ENCODE data around the gene HS3ST3A1. TPM values are rescaled to one million over a fixed set of nuclear protein-coding genes. Genes with fewer than 3 reads are reported as not detected.

HS3ST3A1 gene
- polyA plus RNA-seq, 3 donors, result 0.20 TPM; not detected in 2

GRCh38 chr17:13587487-13588338 lies 14.0 kb downstream of the HS3ST3A1 start:
- no peak overlapping the region for H3K4me3 Mint-ChIP-seq
- no CpG with 5 or more reads among the region's 4 CpGs for WGBS (ENCODE audit: insufficient coverage)
- H3K27me3 Mint-ChIP-seq (ENCODE audit: low read depth in 3 of 3), result peaks cover 1 to 13% (median 1%) of the 10 kb centered on the region in 3 donors
- H2AFZ ChIP-seq (ENCODE audit: insufficient read depth, low read depth, low read length, poor library complexity, severe bottlenecking), result no peak overlapping the region
- H4K20me1 ChIP-seq (ENCODE audit: insufficient read depth, low read length), result no peaks in the 10 kb centered on the region
- H3K36me3 ChIP-seq (replicated peaks in 1 of 2; ENCODE audit: control insufficient read depth in 1 of 2, insufficient read depth in 2 of 2, low read length in 2 of 2), result no peaks in the 10 kb centered on the region
- H3K27ac Mint-ChIP-seq, result no peak overlapping the region
- TF ChIP-seq CTCF (IDR thresholded peaks at IDR 0.05), result no peak
- H3K4me2 ChIP-seq (replicated peaks; ENCODE audit: extremely low read depth, low read length, poor library complexity, severe bottlenecking), result no peak overlapping the region
- H3K27me3 ChIP-seq (ENCODE audit: control insufficient read depth in 2 of 2, insufficient read depth in 2 of 2, low read length in 2 of 2), result no peaks in the 10 kb centered on the region
- no peaks in the 10 kb centered on the region for H3K9me3 ChIP-seq (replicated peaks in 1 of 2; ENCODE audit: control insufficient read depth in 1 of 2, insufficient read depth in 1 of 2, low read length in 2 of 2)
- no peak overlapping the region for H3K4me3 ChIP-seq (replicated peaks in 1 of 3; ENCODE audit: low read depth in 2 of 3, low read length in 3 of 3)
- peaks cover 2 to 8% (median 3%) of the 10 kb centered on the region in 7 donors for H3K9me3 Mint-ChIP-seq
- DNase-seq, result no peak
- H3K27ac ChIP-seq (ENCODE audit: low read depth in 1 of 2, low read length in 2 of 2), result no peak overlapping the region
- H3K9ac ChIP-seq (ENCODE audit: insufficient read depth, low read length, poor library complexity, severe bottlenecking), result no peak overlapping the region
- H3K79me2 ChIP-seq (ENCODE audit: insufficient read depth, low read length), result no peaks in the 10 kb centered on the region
- no peaks in the 10 kb centered on the region for H3K4me1 ChIP-seq (ENCODE audit: control insufficient read depth in 1 of 2, insufficient read depth in 2 of 2, low read length in 2 of 2)
- H3K4me1 Mint-ChIP-seq, result peaks cover 10% of the 10 kb centered on the region
- no peaks in the 10 kb centered on the region for H3K36me3 Mint-ChIP-seq
- intact Hi-C loops (cut with micrococcal nuclease), result no loop called here

- H2AFZ ChIP-seq (ENCODE audit: insufficient read depth, low read depth, low read length, poor library complexity, severe bottlenecking), result no peak overlapping the region
- H3K27me3 ChIP-seq (ENCODE audit: control insufficient read depth in 2 of 2, insufficient read depth in 2 of 2, low read length in 2 of 2), result no peaks in the 10 kb centered on the region
- no peaks in the 10 kb centered on the region for H3K4me1 ChIP-seq (ENCODE audit: control insufficient read depth in 1 of 2, insufficient read depth in 2 of 2, low read length in 2 of 2)
- Mint-ChIP-seq H3K36me3 (no peaks in the 10 kb centered on the region), H3K4me1 (peaks cover under 1% of the 10 kb centered on the region), H3K27ac (no peak overlapping the region), H3K27me3 (ENCODE audit: low read depth in 3 of 3) (peaks cover 1 to 12% (median 2%) of the 10 kb centered on the region in 3 donors), H3K9me3 (peaks cover 2 to 8% (median 3%) of the 10 kb centered on the region in 7 donors), H3K4me3 (no peak overlapping the region)
- H3K9me3 ChIP-seq (replicated peaks in 1 of 2; ENCODE audit: control insufficient read depth in 1 of 2, insufficient read depth in 1 of 2, low read length in 2 of 2), result no peaks in the 10 kb centered on the region
- H3K4me2 ChIP-seq (replicated peaks; ENCODE audit: extremely low read depth, low read length, poor library complexity, severe bottlenecking), result no peak overlapping the region
- no peaks in the 10 kb centered on the region for H4K20me1 ChIP-seq (ENCODE audit: insufficient read depth, low read length)
- DNase-seq, result no peak
- WGBS (ENCODE audit: insufficient coverage), result 100% methylated on average over 1 of the region's 3 CpGs
- TF ChIP-seq CTCF (IDR thresholded peaks at IDR 0.05), result no peak
- H3K9ac ChIP-seq (ENCODE audit: insufficient read depth, low read length, poor library complexity, severe bottlenecking), result no peak overlapping the region
- H3K79me2 ChIP-seq (ENCODE audit: insufficient read depth, low read length), result no peaks in the 10 kb centered on the region
- H3K27ac ChIP-seq (ENCODE audit: low read depth in 1 of 2, low read length in 2 of 2), result no peak overlapping the region
- no peak overlapping the region for H3K4me3 ChIP-seq (replicated peaks in 1 of 3; ENCODE audit: low read depth in 2 of 3, low read length in 3 of 3)
- H3K36me3 ChIP-seq (replicated peaks in 1 of 2; ENCODE audit: control insufficient read depth in 1 of 2, insufficient read depth in 2 of 2, low read length in 2 of 2), result no peaks in the 10 kb centered on the region
- intact Hi-C loops (cut with micrococcal nuclease), result no loop called here
These were observed 17.0 kb downstream of the HS3ST3A1 start for GRCh38 chr17:13584701-13585080.

All from CD14-positive monocyte (primary cell).